GM10847 (cell line): ENCODE data around the gene SUSD6.

Experiments
- POLR2A ChIP-seq: IDR thresholded peaks from 2 replicates; pipeline ENCODE4 v1.6.1; 2011; ENCODE audit not compliant: insufficient read length; ENCODE audit errors: extremely low read depth

The SUSD6 gene

GRCh38 chr14:69701291-69701690 lies 89.9 kb downstream of the SUSD6 start:
- no peak for TF ChIP-seq POLR2A

- no peak for TF ChIP-seq POLR2A
Measured at GRCh38 chr14:69701857-69702256, 90.5 kb downstream of the SUSD6 start.

GRCh38 chr14:69703047-69704039 lies 91.9 kb downstream of the SUSD6 start:
- no peak for TF ChIP-seq POLR2A

GRCh38 chr14:69704319-69704718 lies 92.9 kb downstream of the SUSD6 start:
- TF ChIP-seq POLR2A: no peak

- TF ChIP-seq POLR2A: no peak
Measured at GRCh38 chr14:69705706-69706105, 94.3 kb downstream of the SUSD6 start.

GRCh38 chr14:69708049-69708448 lies 96.7 kb downstream of the SUSD6 start:
- TF ChIP-seq POLR2A: no peak

- no peak for TF ChIP-seq POLR2A
Measured at GRCh38 chr14:69708586-69709560, 97.5 kb downstream of the SUSD6 start.

GRCh38 chr14:69710378-69710777 lies 99.0 kb downstream of the SUSD6 start:
- TF ChIP-seq POLR2A: no peak

GRCh38 chr14:69711065-69711464 lies 99.7 kb downstream of the SUSD6 start:
- no peak for TF ChIP-seq POLR2A

GRCh38 chr14:69711477-69711876 lies 100.1 kb downstream of the SUSD6 start:
- no peak for TF ChIP-seq POLR2A

GRCh38 chr14:69711881-69712560 lies 100.6 kb downstream of the SUSD6 start:
- TF ChIP-seq POLR2A: no peak

GRCh38 chr14:69712599-69713088 lies 101.2 kb downstream of the SUSD6 start:
- no peak for TF ChIP-seq POLR2A

GRCh38 chr14:69713209-69713781 lies 101.9 kb downstream of the SUSD6 start:
- no peak for TF ChIP-seq POLR2A

GRCh38 chr14:69713993-69714679 lies 102.7 kb downstream of the SUSD6 start:
- TF ChIP-seq POLR2A: no peak
